GM18858 (cell line): ENCODE data around the gene SMARCA4.
"Not testable (repeated sequence)": the region's sequence is repeated elsewhere in the genome, so short reads cannot be mapped to it uniquely, and the experiment has no call there.

ENCODE experiments used
- ATAC-seq: cut with Tn5 transposase; IDR thresholded peaks from one replicate; pipeline ENCODE4 v1.9.1; 2021; ENCODE audit not compliant: unreplicated experiment

SMARCA4 gene

DNA sequence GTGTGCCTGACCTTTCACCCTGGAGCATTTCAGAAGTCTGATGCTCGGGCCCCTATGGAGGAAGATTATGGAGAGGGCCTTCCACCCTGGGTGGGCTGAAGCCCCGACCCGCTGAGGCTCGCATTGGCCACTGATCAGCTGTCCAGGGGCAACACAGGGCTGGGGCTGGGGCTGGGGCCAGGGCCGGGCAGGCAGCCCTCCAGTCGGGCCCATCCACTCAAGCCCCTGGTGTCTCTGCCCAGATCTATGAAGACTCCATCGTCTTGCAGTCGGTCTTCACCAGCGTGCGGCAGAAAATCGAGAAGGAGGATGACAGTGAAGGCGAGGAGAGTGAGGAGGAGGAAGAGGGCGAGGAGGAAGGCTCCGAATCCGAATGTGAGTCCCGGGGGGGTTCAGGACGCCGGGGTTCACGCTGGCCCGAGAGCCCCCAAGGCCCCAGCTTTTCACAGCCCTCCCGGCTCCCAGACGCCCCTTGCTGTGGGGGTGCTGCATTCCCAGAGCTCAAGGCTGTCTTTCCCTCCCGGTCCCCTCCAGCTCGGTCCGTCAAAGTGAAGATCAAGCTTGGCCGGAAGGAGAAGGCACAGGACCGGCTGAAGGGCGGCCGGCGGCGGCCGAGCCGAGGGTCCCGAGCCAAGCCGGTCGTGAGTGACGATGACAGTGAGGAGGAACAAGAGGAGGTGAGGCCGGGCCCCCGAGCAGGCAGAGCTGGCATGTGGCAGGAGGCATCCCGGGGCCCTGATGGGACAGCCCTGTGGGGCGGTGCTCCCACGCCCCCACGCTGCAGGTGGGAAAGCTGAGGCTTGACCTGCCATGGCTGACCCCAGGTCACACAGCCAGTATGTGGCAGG is 98.9 kb downstream of the SMARCA4 start:
- no peak for ATAC-seq

DNA sequence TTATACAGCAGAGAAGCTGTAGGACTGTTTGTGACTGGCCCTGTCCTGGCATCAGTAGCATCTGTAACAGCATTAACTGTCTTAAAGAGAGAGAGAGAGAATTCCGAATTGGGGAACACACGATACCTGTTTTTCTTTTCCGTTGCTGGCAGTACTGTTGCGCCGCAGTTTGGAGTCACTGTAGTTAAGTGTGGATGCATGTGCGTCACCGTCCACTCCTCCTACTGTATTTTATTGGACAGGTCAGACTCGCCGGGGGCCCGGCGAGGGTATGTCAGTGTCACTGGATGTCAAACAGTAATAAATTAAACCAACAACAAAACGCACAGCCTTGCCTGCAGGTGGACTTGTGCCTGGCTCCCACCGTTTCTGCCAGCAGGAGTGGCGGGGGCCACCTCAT is 101.1 kb downstream of the SMARCA4 start:
- ATAC-seq: no peak

DNA sequence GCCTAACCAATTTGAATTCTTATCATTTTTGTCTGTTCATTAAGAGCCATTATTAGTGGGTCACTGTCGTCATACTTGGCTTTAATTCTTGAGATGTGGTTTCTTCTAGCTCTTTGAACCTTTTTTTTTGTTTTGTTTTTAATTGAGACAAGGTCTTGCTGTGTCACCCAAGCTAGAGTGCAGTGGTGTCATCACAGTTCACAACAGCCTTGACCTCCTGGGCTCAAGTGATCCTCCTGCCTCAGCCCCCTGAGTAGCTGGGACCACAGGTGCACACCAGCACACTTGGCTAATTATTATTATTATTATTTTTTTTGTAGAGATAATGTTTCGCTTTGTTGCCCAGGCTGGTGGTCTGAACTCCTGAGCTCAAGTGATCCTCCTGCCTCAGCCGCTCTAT is 102.6 kb downstream of the SMARCA4 start:
- ATAC-seq: no peak

DNA sequence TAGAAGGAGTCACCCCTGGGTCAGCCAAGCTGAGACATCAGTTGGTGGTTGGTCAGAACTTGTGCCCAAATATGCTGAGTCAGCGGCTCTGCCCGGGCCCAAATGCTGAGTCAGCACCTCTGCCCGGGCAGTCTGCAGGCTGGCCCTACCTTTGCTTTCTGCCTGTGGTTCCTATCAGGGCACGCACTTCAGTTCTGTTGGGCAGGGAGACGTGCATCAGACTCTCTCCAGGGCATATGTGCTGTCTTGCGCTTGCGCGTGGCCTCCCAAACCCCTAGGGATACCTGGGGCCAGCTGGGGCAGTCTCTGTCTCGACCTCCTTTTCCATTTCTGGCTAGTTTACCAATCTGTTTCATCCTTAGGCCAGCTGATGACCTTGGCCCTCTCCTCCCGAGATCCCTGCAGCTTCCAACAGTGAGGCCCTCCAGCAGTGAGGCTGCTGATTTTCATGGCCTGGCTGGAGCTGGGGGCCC is 104.0 kb downstream of the SMARCA4 start:
- no peak for ATAC-seq

DNA sequence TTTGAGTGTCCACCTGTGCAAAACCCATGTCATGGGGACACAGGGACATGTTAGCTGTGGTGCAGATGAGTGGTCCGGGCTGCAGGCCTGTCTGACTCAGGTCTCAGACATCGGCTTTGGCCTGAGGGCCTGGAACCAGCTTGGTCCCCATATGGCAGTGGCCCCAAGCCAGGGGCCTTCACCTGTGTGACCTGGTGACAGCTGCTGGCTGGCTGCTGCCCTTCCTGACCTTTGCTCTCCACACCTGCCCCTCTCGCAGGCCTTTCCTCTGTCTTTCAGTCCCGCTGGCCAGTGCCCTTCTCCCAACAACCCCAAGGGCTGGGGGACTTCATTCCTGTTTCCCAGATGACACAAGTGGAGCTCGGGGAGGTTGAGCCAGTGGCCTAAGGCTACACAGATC is 105.5 kb downstream of the SMARCA4 start:
- no peak for ATAC-seq

DNA sequence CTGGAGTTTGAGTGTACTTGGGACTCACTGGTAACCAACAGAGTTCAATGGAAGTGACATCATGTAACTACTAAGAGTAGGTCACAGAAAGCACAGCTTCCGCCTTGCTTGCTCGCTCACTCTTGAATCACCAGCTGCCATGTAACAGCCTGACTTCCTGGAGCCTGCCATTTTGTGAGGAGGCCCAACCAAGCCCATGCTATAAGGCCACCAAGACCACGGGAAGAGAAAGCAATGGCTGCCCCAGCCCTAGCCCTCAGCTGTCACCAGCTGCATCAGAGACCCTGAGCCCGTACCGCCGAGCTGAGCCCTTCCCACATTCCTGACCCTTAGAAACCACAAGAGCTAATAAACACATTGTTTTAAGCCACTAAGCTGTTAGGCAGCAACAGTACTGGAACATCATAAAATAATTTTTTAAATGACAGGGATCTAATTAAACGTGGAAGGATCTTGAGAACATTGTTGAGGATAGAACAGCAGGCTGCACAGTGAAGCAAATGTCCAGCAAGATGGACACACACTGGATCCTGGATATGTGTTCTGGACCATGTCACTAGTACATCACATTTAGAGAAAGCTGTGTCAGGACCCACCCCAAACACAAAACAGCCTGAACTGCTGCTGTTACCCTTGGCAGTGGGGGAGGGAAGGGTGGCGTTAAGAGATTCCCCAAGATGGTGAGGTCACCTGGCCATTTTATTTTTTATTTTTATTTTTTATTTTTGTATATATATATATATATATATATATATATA is 106.7 kb downstream of the SMARCA4 start:
- ATAC-seq: no peak

DNA sequence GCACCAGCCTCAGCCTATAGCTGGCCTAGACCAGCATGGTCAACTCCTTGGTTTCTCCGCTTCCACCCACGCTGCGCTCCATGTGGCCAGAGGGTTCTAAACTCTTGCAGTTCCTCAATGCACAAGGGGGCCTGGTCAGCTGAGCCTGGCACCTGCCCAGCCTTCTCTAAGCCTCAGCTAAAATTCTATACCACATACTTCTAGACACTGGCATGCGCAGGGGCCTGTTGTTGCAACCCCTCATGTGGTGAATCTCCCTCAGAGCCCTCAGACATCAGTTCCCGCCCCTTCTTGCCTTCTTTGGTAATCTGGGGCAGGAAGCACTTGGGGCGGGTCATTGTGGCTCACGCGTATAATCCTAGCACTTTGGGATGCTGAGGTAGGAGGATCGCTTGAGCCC is 108.7 kb downstream of the SMARCA4 start:
- ATAC-seq: no peak

DNA sequence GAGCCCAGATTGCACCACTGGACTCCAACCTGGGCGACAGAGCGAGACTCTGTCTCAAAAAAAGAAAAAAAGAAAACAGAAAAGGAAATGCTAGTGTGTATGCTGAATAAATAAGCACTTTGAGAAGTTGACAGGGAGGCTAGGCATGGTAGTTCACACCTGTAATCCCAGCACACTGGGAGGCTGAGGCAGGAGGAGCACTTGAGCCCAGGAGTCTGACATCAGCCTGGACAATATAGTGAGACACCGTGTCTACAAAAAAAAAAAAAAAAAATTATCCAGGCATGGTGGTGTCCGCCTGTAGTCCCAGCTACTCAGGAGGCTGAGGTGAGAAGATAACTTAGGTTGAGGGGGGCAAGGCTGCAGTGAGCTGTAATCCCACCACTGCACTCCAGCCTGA is 109.3 kb downstream of the SMARCA4 start:
- ATAC-seq: no peak

DNA sequence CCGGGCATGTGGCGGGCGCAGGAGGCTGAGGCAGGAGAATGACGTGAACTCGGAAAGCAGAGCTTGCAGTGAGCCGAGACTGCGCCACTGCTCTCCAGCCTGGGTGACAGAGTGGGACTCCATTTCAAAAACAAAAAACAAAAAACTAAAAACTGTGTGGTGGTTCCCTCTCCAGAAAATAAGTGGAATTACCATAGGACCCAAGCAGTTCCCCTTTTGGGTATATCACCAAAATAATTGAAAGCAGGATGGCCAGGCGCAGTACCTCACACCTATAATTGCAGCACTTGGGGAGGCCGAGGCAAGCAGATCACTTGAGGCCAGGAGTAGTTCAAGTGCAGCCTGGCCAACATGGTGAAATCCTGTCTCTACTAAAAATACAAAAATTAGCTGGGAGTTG is 112.7 kb downstream of the SMARCA4 start:
- no peak for ATAC-seq

DNA sequence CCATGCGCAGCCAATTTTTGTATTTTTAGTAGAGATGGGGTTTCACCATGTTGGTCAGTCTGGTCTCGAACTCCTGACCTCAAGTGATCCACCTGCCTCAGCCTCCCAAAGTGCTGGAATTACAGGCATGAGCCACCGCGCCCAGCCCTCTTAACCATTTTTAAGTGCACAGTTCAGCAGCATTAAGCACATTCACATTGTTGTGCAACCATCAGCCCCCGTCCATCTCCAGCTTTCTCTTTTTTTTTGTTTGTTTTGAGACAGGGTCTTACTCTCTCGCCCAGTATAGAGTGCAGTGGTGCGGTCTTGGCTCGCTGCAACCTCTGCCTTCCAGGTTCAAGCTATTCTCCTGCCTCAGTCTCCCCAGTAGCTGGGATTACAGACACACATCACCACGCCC is 116.0 kb downstream of the SMARCA4 start:
- ATAC-seq: not testable (repeated sequence)

DNA sequence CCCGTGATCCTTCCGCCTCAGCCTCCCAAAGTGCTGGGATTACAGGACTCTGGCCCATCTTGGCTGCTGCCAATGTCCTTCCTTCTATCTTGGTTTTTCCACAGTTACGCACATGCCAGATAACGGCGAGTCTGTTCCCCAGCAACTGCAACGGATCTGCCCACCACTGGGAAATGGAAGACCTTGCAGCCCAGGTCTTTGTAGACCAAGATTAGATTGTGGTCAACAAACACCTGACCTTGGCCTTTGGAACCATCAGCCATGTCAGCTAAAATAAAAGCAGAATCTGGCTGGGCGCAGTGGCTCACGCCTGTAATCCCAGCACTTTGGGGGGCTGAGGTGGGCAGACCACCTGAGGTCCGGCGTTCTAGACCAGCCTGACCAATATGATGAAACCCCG is 118.1 kb downstream of the SMARCA4 start:
- no peak for ATAC-seq

DNA sequence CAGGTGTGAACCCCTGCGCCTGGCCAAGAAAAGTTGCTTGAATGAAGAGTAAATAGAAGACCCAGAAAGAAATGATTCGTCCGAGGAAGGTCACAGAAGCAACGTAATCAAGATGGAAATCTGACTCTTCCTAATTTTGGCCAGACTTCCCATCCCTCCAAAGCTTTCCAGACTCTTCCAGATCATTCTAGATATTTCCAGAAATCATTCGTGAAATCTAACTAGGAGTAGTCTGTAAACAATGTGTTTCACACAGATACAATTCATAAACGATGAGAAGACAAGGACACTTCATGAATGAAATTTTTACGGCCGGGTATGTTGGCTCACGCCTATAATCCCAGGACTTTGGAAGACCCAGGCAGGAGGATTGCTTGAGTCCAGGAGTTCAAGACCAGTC is 119.2 kb downstream of the SMARCA4 start:
- ATAC-seq: no peak

DNA sequence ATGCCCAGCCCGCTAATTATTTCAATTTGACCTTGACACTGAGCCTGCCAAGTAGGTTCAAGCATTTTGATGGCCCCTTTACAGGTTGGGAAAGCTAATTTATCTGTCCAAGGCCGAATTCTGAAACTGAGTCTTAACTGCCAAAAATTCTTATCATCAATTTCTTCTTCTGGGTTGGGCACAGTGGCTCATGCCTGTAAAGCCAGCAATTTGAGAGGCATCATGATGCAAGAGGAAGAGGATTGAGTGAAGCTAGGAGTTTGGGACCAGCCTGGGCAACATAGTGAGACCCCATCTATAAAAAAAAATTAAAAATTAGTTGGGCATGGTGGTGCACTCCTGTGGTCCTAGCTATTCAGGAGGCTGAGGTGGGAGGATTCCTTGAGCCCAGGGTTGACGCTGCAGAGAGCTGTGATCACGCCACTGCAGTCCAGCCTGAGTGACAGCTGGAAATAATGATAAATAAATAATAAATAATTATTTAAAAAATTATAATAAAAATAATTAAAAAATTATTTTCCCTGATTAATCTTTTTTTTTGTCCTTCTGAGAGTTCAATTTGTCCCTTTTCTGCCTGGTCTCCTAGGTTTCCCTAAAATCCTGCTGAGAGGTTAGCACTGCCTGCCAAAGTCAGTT is 127.2 kb downstream of the SMARCA4 start:
- no peak for ATAC-seq

DNA sequence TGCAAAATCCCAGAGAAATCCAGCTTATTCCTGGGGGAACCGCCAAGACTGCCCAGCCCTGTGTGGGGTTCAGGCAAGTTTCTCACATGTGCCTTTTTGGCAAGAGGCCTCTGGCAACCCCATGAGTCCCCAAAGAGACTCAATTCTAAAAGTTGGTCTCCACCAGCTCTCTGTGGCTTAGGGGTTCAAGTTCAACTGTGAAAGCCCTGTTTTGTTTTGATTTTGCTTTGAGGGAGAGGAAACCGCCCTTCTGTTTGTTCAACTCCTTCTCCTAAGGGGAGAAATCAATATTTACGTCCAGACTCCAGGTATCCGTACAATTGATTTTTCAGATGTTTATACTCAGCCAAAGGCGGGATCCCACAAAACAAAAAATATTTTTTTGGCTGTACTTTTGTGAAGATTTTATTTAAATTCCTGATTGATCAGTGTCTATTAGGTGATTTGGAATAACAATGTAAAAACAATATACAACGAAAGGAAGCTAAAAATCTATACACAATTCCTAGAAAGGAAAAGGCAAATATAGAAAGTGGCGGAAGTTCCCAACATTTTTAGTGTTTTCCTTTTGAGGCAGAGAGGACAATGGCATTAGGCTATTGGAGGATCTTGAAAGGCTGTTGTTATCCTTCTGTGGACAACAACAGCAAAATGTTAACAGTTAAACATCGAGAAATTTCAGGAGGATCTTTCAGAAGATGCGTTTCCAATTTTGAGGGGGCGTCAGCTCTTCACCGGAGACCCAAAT is 127.8 kb downstream of the SMARCA4 start:
- no peak for ATAC-seq

DNA sequence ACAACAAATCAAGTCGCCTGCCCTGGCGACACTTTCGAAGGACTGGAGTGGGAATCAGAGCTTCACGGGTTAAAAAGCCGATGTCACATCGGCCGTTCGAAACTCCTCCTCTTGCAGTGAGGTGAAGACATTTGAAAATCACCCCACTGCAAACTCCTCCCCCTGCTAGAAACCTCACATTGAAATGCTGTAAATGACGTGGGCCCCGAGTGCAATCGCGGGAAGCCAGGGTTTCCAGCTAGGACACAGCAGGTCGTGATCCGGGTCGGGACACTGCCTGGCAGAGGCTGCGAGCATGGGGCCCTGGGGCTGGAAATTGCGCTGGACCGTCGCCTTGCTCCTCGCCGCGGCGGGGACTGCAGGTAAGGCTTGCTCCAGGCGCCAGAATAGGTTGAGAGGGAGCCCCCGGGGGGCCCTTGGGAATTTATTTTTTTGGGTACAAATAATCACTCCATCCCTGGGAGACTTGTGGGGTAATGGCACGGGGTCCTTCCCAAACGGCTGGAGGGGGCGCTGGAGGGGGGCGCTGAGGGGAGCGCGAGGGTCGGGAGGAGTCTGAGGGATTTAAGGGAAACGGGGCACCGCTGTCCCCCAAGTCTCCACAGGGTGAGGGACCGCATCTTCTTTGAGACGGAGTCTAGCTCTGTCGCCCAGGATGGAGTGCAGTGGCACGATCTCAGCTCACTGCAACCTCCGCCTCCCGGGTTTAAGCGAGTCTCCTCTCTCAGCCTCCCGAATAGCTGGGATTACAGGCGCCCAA is 128.6 kb downstream of the SMARCA4 start, which contains the start of gene LDLR:
Gene LDLR, plus strand, starts transcription at position 210 of the 760 bp plus-strand sequence. Its CDS starts 86 bp downstream, at position 296.
- no peak for ATAC-seq

DNA sequence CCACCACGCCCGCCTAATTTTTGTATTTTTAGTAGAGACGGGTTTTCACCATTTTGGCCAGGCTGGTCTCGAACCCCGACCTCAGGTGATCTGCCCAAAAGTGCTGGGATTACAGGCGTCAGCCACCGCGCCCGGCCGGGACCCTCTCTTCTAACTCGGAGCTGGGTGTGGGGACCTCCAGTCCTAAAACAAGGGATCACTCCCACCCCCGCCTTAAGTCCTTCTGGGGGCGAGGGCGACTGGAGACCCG is 129.1 kb downstream of the SMARCA4 start:
- ATAC-seq: not testable (repeated sequence)

DNA sequence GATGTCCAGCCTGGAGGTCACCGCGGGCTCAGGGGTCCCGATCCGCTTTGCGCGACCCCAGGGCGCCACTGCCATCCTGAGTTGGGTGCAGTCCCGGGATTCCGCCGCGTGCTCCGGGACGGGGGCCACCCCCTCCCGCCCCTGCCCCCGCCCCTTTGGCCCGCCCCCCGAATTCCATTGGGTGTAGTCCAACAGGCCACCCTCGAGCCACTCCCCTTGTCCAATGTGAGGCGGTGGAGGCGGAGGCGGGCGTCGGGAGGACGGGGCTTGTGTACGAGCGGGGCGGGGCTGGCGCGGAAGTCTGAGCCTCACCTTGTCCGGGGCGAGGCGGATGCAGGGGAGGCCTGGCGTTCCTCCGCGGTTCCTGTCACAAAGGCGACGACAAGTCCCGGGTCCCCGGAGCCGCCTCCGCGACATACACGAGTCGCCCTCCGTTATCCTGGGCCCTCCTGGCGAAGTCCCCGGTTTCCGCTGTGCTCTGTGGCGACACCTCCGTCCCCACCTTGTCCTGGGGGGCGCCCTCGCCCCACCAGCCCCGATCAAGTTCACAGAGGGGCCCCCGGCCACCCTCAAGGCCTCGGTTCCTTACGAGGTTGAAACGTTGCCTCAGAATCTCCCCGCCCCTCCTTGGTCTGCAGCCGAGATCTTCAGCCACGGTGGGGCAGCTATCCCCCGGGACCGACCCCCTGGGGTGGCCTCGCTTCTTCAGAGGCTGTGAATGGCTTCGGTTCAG is 129.6 kb downstream of the SMARCA4 start:
- no peak for ATAC-seq

DNA sequence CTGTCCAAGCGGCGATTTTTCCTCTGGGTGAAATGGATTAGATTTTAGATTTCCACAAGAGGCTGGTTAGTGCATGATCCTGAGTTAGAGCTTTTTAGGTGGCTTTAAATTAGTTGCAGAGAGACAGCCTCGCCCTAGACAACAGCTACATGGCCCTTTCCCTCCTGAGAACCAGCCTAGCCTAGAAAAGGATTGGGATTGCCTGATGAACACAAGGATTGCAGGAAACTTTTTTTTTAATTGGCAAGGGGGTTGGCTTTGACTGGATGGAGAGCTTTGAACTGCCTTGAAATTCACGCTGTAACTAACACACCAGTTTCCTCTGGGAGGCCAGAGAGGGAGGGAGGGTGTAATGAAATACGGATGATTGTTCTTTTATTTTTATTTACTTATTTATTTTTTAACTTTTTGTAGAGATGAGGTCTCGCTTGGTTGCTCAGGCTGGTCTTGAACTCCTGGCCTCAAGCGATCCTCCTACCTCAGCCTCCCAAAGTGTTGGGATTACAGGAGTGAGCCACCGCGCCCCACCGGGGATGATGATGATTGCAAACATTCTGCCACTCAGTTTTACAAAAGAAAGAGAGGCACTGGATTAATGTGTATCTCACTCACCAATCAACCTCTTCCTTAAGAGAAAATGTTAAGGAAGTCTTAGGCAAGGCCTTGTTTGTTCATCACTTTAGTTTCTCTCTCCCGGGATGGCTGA is 130.3 kb downstream of the SMARCA4 start:
- no peak for ATAC-seq

DNA sequence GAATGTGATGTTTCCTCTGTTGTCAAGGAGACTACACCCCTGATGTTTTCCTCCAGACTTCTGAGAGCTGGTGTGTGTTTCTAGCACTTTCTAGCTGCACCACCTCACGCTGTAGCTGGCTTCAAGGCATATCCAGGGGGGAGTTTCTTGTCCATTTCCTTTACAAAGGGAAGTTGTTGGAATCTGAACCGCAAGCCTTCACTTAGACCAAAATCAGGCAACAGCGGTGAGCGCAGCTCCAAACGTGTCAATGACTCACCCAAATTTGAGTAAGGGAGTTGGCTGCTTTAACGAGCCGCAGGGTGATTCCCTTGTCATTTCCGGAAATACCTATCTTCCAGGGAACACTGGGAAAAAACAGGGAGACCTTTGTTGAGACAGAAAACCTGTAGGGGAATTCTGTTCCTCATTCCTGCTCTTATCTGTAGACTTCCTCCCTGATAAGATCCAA is 130.9 kb downstream of the SMARCA4 start:
- ATAC-seq: no peak
